Psoas muscle (tissue), 8 donors: ENCODE results near the gene GPAT3. TPM values are rescaled to one million over a fixed set of nuclear protein-coding genes. Genes with fewer than 3 reads are reported as not detected.

Experiments
- ATAC-seq, 4 donors: fragments of 200-7000 bp; cut with Tn5 transposase; one replicate each; pipeline ENCODE4 v1.9.1; 2020; ENCODE audit warnings: moderate library complexity in 3 of 4, mild to moderate bottlenecking in 2 of 4
- DNase-seq, 2 donors: peaks; one replicate each; pipeline ENCODE4 v3.0.0-alpha.2; 2020
- H3K27ac ChIP-seq: fragments of 200-600 bp; one replicate; pipeline ENCODE4 v1.8.0; 2022
- H3K27me3 ChIP-seq, 3 donors: fragments of 200-600 bp in 1 of 3; one replicate each; pipeline versions ENCODE4 v1.6.1 to v1.8.0; 2013 to 2022; ENCODE audit warnings: low read length in 2 of 3, mild to moderate bottlenecking in 2 of 3, moderate library complexity in 1 of 3; ENCODE audit not compliant: insufficient read depth in 3 of 3
- H3K36me3 ChIP-seq, 2 donors: fragments of 200-600 bp in 1 of 2; one replicate each; pipeline versions ENCODE4 v1.6.1 to v1.8.0; 2013 to 2022; ENCODE audit warnings: low read depth in 1 of 2, mild to moderate bottlenecking in 1 of 2, moderate library complexity in 1 of 2; ENCODE audit not compliant: insufficient read depth in 1 of 2
- H3K4me1 ChIP-seq: fragments of 200-600 bp; one replicate; pipeline ENCODE4 v1.8.0; 2022
- H3K4me3 ChIP-seq: fragments of 200-600 bp; one replicate; pipeline ENCODE4 v1.8.0; 2022; ENCODE audit warnings: mild to moderate bottlenecking
- H3K9me3 ChIP-seq: fragments of 200-600 bp; one replicate; pipeline ENCODE4 v1.8.0; 2022
- WGBS, 3 donors: extraction: QIAGEN DNeasy Blood & Tissue Kit; methylation state at CpG; one replicate each; pipeline versions ENCODE4 v1.1.6 to v1.1.7; 2013; 5-methylcytosine and 5-hydroxymethylcytosine counted together
- intact Hi-C, 2 donors: fragments of 100-400 bp; cut with DNase I; formaldehyde crosslinking; loops; one replicate each; pipeline versions ENCODE4 v1.11.0 to v1.14.2; 2022
- polyA plus RNA-seq, 3 donors: library from polyadenylated mRNA; stranded (reverse); fragments of 200-250 nt; gene quantifications; one replicate each; pipeline ENCODE4 v1.2.3, GENCODE V29; 2013
- total RNA-seq, 4 donors: library from RNA; stranded (reverse); fragmentation: NEBNext Ultra II Directional in 2 of 4; extraction: Animal tissue kit (Norgen Biotek cat#: 25700) in 2 of 4; gene quantifications; one replicate each; pipeline versions ENCODE4 v1.2.1 to v1.2.4, GENCODE V29; 2021 to 2023
- TF ChIP-seq, protein P1 (sequence below): fragments of 200-600 bp; IDR thresholded peaks from one replicate; pipeline ENCODE4 v1.8.0; 2022; ENCODE audit warnings: antibody characterized with exemption
- donor health status: healthy with polysubstance abuse.
- donor health status: DM: no; HTN: no; CAD: no; lungs with moderate emphysema.
- donor health status: Bipolar disorder and iron deficiency.
- donor health status: healthy.
- donor health status: DM: yes; HTN: yes; CAD: no.
- donor health status: DM: no; HTN: no; CAD: no.
- donor health status: DM: no; HTN: no; CAD: no.
- donor health status: DM: yes; HTN: yes; CAD: no.

GPAT3 gene
- total and polyA plus RNA-seq, 7 donors: 18.9 to 108 (median 42.0) TPM

DNA sequence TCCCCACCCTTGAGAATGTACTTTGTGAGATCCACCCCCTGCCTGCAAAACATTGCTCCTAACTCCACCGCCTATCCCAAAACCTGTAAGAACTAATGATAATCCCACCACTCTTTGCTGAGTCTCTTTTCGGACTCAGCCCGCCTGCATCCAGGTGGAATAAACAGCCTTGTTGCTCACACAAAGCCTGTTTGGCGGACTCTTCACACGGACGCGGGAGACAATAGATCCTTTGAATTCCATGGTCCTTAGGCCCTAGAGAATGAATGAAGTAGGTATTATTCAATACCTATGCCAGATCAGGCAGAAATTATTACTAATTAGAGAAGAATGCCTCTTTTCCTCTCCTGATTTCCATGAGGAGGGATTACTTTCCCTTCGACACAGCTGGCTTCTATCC, 101.0 kb downstream of the GPAT3 start:
- 87 to 92% (median 91%) methylated on average over 8 of the region's 8 CpGs for WGBS, 3 donors
- H3K4me1 ChIP-seq: no peaks in the 10 kb centered on the region
- H3K9me3 ChIP-seq: no peaks in the 10 kb centered on the region
- H3K4me3 ChIP-seq: no peak overlapping the region
- DNase-seq (no peak), ATAC-seq (no peak)
- H3K27ac ChIP-seq: no peak overlapping the region
- H3K36me3 ChIP-seq: no peaks in the 10 kb centered on the region
- H3K27me3 ChIP-seq: no peaks in the 10 kb centered on the region
- intact Hi-C loops: no loop called here
- TF ChIP-seq, protein P1, sequence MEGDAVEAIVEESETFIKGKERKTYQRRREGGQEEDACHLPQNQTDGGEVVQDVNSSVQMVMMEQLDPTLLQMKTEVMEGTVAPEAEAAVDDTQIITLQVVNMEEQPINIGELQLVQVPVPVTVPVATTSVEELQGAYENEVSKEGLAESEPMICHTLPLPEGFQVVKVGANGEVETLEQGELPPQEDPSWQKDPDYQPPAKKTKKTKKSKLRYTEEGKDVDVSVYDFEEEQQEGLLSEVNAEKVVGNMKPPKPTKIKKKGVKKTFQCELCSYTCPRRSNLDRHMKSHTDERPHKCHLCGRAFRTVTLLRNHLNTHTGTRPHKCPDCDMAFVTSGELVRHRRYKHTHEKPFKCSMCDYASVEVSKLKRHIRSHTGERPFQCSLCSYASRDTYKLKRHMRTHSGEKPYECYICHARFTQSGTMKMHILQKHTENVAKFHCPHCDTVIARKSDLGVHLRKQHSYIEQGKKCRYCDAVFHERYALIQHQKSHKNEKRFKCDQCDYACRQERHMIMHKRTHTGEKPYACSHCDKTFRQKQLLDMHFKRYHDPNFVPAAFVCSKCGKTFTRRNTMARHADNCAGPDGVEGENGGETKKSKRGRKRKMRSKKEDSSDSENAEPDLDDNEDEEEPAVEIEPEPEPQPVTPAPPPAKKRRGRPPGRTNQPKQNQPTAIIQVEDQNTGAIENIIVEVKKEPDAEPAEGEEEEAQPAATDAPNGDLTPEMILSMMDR: no peak

- 19 to 23% (median 21%) methylated on average over 5 of the region's 5 CpGs for WGBS, 3 donors
- peak; percentile 82 to 94 (median 90) for ATAC-seq
These were observed 104.1 kb downstream of the GPAT3 start for GRCh38 chr4:83639849-83640493.

DNA sequence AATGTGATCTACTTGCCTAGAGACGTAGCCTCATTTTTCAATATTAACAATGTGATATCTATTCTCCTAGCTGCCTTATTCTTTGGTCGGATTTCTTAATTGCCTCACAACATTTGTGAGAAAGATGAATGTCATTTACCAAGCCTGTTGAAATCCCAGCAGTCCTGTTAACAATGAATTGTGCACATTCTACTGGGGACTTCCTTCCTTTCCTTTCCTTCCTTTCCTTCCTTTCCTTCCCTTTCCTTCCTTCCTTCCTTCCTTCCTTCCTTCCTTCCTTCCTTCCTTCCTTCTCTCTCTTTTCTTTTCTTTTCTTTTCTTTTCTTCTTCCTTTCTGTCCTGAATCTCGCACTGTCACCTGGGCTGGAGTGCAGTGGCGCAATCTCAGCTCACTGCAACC, 107.1 kb downstream of the GPAT3 start:
- Histone ChIP-seq H3K9me3 (no peaks in the 10 kb centered on the region), H3K4me3 (no peak overlapping the region), H3K27me3 (no peaks in the 10 kb centered on the region), H3K27ac (no peak overlapping the region), H3K36me3 (no peaks in the 10 kb centered on the region), H3K4me1 (no peaks in the 10 kb centered on the region)
- TF ChIP-seq, protein P1: no peak
- intact Hi-C loops: loop anchor here (10.0 kb wide), 1 partner anchor 862 kb away; no protein-coding TSS in a partner anchor
- 82 to 90% (median 83%) methylated on average over 4 of the region's 4 CpGs for WGBS, 3 donors
- ATAC-seq (no peak), DNase-seq (no peak)

More at GRCh38 chr4:83639849-83640493, 104.1 kb downstream of the GPAT3 start:
- TF ChIP-seq, protein P1: peak; percentile 86
- Histone ChIP-seq H3K36me3 (no peaks in the 10 kb centered on the region), H3K27ac (no peak overlapping the region), H3K4me1 (no peaks in the 10 kb centered on the region), H3K4me3 (no peak overlapping the region), H3K9me3 (no peaks in the 10 kb centered on the region), H3K27me3 (no peaks in the 10 kb centered on the region)
- no peak for DNase-seq
- intact Hi-C loops: loop anchor here (1.0 to 10.0 kb wide), 3 partner anchors 129 to 865 kb away; no protein-coding TSS in a partner anchor

DNA sequence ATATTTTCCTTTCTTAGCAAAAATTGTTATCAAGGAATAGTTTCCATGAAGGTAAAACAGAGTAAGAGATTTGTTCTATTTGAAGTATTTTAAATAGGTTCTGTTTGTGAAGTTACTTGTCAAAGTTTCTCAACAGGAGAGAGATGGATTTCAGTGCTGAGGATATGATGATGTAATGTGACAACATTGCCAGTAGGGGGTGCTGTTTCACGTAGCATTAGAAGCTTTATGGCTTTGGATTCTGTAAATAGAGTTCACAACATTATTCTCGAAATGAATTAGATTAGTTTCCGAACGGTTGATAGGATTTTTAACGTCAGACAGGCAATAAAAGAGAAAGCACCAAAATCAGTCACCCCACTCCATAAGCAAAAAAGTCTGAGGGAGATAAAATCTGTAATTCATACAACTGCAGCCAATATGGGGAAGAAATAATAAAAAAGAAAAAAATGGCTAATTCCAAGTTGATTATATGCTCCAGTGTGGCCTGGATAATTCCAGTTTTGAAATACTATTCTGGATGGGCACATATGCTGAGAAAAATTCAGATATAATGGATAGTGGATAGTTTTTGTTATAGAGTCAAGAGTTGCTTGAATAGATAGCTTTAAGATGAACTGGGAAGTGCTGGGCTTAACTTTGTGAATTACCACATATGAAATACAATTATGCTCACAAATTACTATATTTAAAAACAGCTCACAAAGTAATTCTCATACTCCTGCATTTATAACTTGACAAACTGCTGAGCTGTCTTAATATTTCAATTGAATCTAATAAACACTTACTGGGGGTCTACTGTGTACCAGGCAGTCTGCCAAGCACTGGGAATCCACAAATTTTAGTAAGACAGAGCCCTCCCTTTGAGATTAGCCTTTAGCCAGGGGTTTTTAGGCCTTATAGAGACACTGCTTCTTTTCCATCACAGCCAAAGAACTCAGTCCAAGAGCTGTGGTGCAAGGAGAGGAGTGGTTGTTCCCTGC, 109.1 kb downstream of the GPAT3 start:
- WGBS, 3 donors: 0 to 3% (median 2%) methylated on average over 5 of the region's 5 CpGs
- intact Hi-C loops: loop anchor here (10.0 kb wide), 1 partner anchor 860 kb away; no protein-coding TSS in a partner anchor
- TF ChIP-seq, protein P1: peak; percentile 96
- no peak overlapping the region for H3K4me3 ChIP-seq
- no peaks in the 10 kb centered on the region for H3K27me3 ChIP-seq
- no peak for DNase-seq
- H3K9me3 ChIP-seq: no peaks in the 10 kb centered on the region
- ATAC-seq: peak; percentile 56 to 78 (median 67)
- no peak overlapping the region for H3K27ac ChIP-seq
- no peaks in the 10 kb centered on the region for H3K36me3 ChIP-seq
- no peaks in the 10 kb centered on the region for H3K4me1 ChIP-seq
